Kidney tubule cell (primary cell): ENCODE measurements around the gene DSCAML1.

ENCODE experiments used
- DNase-seq: peaks from one replicate; pipeline ENCODE4 v3.0.0-alpha.2; 2018; ENCODE audit warnings: low spot score

Gene DSCAML1

GRCh38 chr11:117832511-117832910 lies 35.5 kb upstream of the DSCAML1 start:
- no peak for DNase-seq

- DNase-seq = no peak
These were observed 34.8 kb upstream of the DSCAML1 start for GRCh38 chr11:117831661-117832415.

GRCh38 chr11:117830674-117831351 lies 33.8 kb upstream of the DSCAML1 start:
- no peak for DNase-seq

DNA sequence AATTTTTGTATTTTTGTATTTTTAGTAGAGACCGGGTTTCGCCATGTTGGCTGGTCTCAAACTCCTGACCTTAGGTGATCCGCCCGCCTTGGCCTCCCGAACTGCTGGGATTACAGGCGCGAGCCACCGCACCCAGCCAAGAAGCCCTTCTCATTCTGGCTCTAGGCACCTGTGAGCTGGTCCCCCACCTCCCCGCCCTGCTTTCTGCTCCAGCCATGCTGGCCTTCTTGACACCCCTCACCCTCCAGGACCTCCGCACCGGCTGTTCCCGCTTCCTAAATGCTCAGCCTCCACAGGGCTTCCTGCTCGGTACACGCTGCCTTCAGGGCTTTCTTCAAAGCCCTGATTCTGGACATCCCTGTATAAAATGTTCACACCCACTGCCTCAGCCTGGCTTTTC lies 33.1 kb upstream of the DSCAML1 start:
- DNase-seq = no peak

- DNase-seq = no peak
These were observed 32.3 kb upstream of the DSCAML1 start for GRCh38 chr11:117829369-117829725.

DNA sequence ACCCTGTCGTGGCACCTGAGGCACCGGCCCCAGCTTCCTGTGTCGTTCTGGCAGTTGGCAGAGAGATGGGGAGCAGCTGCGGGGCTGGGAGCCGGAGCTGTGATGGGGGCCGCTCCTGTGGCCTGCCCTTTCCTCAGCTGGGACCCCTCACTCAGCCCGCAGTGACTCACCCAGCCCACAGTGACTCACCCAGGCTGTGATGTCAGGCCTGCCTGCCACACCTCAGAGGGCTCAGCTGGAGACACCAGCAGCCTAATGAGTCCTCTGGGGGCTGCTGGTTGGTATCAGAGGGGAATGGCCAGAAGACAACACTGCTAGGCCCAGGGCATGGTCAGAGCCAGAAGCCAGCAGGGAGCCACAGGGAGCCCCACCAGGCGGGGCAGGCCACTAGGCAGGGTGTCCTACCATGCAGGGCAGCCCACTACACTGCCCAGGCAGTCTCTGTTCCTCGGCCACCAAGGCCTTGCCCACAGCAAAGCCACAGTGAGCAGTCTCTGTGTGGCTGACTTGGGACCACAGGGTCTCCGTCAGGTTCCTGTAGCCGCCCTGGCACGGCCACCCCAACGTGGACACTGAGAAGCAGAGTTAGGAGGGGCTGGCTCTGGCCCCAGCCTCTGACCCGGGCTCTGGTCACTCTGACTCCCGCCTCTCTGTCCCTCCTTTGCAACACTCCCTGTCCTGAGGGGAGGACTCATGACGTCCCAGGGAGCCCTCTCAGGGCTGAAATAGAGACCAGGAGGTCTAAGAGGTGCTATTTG lies 31.8 kb upstream of the DSCAML1 start:
- peak; percentile 87 for DNase-seq

DNA sequence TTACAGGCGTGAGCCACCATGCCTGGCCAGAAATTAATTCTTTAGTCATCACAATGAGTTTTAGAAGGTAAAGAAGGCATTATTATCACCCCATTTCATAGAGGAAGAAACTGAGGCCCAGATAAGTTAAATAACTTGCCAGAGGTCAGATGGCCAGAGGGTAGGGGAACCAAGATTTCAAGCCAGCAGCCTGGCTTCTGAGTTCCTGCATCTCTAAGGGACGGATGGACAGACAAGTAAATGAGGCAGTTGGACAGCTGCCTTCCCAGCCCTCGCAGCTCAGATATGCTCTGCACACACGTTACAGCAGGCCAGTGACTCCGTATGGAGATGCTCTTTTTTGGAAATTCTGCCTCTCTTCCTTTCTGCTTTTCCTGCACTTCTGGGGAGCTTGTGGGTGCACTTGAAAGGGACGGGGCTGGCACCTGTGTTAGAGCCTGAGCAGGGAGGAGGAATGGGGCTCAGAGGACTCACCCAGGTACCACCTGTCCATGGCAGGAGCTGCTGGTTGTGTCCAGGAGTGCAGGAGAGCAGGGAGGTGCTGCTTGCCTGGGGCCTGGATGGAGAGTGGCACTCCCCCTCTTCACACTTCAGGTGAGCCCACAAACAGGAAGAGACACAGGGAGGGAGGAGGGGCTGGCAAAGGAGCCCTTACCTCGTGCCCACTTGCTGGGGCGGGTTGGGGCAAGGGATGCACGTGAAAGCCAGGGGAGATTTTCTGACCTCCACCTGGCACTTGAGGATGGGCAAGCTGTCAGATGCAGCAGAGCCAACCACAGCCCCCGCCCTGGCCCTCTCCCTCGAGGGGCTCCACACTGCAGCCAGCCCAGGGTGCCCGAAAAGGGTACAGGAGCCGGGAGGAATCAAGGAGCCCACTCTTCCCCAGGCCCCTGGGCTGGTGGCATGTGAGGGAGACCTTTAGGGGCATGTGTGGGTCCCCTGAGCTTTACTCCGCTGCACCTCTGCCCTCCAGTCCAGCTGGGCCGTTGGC lies 30.8 kb upstream of the DSCAML1 start:
- DNase-seq = peak; percentile 60

DNA sequence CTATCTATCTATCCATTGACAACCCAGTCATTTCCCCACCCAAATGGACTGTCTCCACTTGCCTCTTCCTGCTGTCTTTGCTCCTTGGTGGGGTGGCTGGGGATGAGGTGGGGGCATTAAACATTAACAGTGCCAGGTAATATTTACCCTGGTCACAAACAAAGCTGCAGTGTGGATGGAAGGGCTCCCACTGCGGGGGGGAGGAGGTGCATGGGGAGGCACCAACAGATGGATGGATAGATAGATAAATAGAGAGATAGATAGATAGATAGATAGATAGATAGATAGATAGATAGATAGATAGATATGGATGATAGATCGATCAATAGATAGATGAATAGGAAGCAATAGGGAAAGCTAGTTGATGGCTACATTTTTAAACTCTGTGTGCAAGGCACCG lies 29.8 kb upstream of the DSCAML1 start:
- peak; percentile 81 for DNase-seq

- peak; percentile 42 for DNase-seq
These were observed 29.2 kb upstream of the DSCAML1 start for GRCh38 chr11:117826190-117826570.

DNA sequence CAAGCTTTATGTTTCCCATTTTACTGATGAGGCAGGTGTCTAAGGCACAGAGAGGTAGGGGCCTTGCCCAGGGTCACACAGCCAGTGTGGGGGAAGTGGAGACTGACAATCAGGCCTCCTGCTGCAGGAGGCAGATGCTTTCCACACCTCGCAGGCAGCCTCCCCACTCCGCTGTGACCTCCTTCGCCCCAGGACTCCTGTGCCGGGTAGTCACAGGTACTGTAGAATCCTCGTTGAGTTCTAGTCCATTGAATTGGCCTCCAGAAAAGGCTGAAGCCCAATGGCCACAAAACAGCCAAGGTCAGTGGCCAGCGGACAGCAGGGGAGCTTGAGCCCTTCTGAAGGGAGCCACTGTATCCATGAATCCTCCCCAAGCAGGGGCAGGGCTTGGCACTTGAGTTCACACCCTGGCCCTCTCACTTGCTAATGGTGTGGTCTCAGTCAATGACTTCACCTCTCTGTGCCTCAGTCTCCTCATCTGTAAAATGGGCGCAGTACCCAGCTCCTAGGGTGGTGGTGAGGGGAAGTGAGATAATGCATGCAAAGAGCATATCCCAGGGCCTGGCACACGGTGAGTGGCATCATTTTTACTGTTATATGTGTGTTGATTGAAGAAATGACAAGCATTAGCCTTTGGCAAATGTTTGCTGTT lies 28.6 kb upstream of the DSCAML1 start:
- no peak for DNase-seq

GRCh38 chr11:117824571-117825537 lies 27.8 kb upstream of the DSCAML1 start, which contains the start of gene FXYD2:
Gene FXYD2 (minus strand): TSS chr11:117824744. CDS start chr11:117824678, 66 bp downstream.
- peak; percentile 90 for DNase-seq

- peak; percentile 41 for DNase-seq
These were observed 27.0 kb upstream of the DSCAML1 start for GRCh38 chr11:117823946-117824420.

DNA sequence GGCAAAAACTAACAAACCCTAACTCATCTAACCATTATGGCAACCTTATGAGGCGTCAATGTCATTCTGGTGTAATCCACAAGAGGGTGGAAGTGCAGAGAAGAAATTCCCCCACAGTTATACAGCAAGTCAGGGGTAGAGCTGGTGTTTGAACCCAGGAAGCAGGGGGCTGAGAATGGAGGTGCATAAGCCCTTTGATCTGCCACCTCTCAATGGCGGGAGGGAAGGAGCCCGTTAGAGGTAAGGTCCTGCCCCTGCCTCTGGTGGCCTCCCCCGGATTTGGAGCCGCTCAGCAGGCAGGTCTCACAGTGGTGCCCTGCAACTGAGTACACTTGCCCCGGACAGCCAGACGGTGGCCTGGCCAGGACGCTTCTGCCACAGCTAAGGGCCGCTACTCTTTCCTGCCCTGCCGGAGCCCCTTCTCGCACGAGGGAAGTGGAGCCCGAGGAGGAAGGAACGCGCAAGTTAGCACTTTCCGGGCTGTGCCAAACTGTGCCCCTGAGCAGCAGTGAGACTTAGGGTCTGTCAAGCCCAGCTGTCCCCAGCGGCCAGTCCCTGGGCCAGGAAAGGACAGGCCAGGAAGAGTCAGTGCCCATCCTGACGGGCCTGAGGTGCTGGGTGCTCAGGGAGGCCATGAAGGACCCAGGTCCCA lies 26.4 kb upstream of the DSCAML1 start:
- DNase-seq = peak; percentile 68

- peak; percentile 77 for DNase-seq
These were observed 25.3 kb upstream of the DSCAML1 start for GRCh38 chr11:117822074-117823033.

DNA sequence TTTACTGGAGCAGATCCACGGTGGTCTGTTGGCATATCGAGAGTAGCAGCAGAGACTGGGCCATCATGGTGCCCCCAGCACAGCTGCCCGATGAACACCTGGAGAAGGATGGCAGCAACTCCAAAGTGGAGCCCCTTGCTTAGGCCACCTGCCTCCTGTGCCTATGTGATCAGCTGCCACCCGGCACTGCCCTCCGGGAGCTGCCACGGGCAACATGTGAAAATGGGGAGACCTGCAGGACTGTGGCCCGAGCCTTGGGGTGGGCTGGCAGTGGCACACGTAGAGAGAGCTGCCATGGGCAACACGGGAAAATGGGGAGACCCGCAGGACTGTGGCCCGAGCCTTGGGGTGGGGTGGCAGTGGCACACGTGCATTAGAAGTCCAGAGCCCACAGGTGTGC lies 24.4 kb upstream of the DSCAML1 start:
- DNase-seq = no peak

GRCh38 chr11:117820516-117820915 lies 23.5 kb upstream of the DSCAML1 start:
- no peak for DNase-seq

- DNase-seq = peak; percentile 63
These were observed 23.1 kb upstream of the DSCAML1 start for GRCh38 chr11:117820071-117820470.
